GM19193 (cell line): ENCODE data around the gene SNAPC4.

ENCODE experiments used
- POLR2A ChIP-seq: IDR thresholded peaks from 4 replicates; pipeline ENCODE4 v1.6.1; 2011; ENCODE audit not compliant: insufficient read depth, insufficient read length; ENCODE audit errors: extremely low read depth

SNAPC4 gene

GRCh38 chr9:136352682-136353081, 47.3 kb downstream of the SNAPC4 start:
- TF ChIP-seq POLR2A: no peak

DNA sequence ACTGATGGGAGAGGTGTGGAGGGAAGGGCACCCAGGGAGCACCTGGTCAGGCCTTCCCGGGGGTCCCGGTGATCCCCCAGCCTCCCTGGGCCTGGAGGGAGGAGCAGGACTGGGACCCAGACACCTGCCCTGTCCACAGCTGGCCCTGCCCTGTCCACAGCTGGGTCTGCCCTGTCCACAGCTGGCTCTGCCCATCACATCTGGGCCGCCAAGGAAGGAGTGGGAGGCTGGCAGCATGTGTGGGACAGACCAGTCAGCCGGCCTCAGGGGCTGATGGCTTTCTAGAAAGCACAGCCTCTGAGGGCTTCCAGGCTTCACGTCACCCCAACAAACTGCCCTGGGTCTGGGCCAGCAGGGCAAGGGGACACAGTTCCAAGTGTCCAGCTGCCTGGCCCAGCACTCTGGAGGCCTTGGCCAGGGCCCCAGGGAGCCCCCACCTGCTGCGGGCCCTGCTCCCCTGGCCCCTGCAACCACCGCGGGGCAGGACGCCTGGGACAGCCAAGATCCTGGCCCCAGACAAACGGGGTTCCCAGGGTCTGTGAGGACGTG, 48.6 kb downstream of the SNAPC4 start:
- TF ChIP-seq POLR2A: no peak
